T-helper 2 cell treated with Interferon-gamma antibody and Interleukin-4, amounts not matched to agents 100 ng/mL and 5 ng/mL, for 36 hours (primary cell): Measurements from ENCODE around the gene ARPC5. TPM values are rescaled to one million over a fixed set of nuclear protein-coding genes. Genes with fewer than 3 reads are reported as not detected.

ENCODE experiments used
- intact Hi-C: fragments of 100-400 bp; cut with micrococcal nuclease; formaldehyde crosslinking; loops from one replicate; pipeline ENCODE4 v1.15.1; 2023
- total RNA-seq: library from RNA; stranded (reverse); gene quantifications from 2 replicates; pipeline ENCODE4 v1.2.3, GENCODE V29; 2022

The ARPC5 gene
- total RNA-seq, 1 donor from 2014 or later, result 264 TPM

DNA sequence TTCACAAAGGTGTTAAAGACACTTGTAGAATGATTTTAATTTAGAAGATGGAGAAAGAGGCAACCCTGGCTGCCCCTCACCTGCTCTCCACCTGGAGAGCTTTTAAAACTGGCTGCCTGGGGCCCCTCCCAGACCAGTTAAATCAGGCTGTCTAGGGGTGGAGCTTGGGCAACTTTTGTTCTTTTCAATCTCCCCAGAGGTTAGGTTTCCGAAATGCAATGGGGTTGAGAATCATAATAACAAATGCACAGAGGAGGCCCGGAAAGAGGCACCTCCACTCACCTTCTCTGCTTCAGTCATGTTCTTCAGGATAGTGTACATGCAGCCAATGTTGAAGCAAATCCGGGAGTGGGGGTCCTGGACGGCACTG is 45.7 kb downstream of the ARPC5 start:
- intact Hi-C loops, result loop anchor here (1.0 to 5.0 kb wide), 3 partner anchors 45 to 120 kb away; partner anchors contain the start of gene ARPC5

DNA sequence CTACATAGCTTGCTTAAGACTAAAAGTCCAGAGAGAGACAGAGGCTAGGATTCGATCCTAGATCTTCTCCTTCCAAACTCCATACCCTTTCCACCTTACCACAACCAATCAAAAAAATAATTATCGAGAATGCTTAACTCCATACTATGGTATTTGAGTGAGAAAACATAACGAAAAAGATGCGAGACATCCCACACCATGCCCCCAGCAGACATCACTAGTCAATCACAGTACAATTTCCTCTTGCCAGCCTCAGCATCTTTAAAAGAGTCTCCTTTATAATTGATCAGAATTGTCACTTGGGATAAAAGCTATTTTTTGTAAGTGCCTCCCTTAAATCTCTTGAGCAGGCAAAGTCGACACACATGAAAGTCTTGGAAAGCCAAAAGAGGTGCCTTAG is 46.2 kb downstream of the ARPC5 start:
- intact Hi-C loops, result no loop called here

DNA sequence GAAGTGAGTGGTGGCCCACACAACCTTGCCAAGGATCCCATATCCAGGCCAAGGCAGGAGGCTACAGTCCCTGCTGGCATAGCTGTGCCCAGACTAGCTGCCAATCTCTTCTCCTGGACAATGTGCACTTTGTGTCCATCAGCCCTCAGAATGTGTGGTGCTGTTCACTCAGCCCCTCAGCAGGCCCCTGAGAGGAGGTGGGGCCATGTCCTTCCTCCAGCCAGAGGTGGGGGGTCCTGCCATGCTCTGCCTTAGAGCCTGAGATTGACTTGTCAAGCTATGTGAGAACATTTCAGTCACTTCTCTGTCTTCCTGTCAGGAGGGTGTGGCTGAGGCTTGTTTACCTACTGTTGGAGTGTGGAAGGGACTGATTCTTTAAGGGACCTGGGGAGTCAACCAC is 46.8 kb downstream of the ARPC5 start:
- intact Hi-C loops, result no loop called here

DNA sequence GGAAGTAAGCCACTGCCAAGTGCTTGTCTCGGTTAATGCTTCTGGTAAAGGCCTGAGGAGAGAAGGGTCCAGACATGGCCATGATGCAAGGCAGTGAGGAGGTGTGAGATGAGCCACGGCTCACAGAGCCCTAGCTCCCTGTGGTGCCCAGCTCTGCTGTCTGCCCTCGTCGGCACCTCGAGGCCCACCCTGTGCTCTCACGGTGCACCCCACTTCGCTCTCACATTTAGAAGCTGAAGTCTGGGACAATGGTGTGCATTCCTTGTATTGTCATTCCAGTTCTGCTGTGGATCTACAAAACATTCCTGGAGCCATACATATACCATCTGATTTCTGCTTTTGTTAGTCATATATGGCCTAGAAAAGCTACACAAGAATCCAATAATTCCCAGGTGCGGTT is 48.7 kb downstream of the ARPC5 start:
- intact Hi-C loops, result no loop called here

DNA sequence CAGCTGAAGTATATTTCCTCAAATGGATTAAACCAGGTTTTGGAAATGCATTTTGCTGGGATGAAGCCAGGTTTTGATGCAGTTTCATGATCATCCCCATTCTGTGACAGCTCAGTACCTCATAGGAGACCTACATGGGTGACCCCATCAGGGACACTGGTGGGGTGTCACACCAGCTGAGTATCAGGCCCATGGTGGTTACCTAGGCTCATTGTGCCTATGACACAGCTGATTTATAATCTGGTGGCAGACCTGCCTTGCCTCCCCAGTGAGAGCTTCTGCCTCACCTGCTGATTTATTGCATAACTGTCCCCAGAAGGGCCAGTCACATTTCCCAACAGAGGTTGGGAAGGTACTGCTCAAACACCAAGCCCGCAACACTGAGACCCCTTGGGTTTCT is 49.1 kb downstream of the ARPC5 start:
- intact Hi-C loops, result no loop called here

DNA sequence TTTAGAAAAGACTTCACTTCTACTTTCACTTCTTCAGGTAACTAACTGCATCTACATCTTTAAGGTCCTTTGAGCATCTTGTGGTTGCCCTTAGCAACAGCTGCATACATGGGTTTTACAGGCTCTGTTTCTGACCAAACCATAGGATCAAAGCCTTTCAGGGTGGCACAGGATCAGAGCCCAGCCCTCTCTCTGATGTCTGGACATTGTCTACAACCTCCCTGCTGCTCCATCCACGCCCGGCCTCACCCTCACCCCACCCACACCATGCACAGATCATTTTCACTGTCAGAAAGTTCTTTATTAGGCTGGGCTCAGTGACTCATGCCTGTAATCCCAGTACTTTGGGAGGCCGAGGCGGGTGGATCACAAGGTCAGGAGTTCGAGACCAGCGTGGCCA is 50.5 kb downstream of the ARPC5 start:
- intact Hi-C loops, result no loop called here

DNA sequence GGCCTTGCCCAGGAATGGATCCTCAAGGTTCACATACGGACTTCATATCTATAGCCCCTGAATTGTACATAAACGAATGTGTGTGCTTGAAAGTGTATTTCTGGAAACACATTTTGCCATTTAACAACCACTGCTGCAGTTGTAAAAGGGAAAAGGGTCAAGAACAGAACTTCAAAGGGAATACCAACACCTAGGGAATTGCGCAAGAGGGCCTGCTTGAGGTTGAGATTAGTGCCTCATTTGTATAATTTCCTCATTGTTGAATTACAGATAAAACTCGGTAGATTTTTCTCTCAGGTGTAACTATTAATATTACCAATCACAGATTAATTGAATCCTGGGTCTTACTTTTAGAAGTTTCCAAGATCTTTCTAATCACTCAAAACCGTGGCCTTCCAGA is 51.4 kb downstream of the ARPC5 start:
- intact Hi-C loops, result no loop called here

DNA sequence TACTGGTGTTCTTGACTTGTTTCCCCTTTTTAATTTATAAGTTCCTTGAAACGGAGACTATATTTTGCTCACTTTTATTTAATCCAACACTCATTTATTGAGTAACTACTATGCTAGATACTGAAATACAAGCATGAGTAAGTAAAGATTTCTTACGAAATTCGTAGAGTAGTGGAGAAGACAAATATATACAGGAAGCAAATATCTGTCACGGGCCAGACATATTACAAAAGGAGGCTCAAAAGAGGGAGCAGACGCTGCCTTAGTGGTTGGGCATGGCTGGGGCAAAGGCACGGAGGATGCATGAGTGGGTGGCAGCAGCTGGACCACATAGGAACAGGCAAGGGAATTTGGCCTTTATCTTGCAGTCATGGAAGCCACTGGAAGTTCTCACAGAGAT is 52.1 kb downstream of the ARPC5 start:
- intact Hi-C loops, result no loop called here

DNA sequence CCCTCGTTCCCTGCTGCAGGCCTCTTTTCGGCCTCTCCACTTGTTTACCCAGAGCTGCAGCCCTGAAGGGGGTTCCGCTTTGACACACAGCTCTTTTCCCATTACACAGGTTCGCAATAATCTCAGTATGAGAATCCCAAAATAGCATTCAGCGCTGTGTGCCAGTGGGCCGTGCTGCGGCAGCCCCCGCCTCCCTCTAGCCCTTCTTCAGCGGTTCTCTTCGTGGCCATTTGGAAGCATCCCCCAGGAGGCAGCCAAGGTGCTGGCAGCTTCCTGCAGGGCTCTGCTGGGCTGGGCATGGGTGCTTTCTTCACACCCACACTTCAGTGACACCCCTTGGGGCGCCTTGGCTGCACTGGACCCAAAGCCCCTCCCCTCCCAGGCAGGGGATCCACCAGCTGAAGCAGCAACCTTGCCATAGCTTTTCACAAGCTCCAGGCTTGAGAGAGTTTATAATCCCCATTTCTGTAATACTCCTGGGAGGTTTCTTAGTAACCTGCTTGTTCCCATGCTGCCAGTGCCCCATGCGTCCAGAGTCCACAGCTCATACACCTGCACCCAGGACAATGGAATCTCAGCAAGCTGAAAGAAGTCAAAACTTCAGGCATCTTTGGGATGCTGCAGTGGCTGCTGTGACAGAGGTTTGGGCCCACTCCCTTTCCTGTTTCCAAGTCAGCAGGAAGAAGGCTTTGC is 53.4 kb downstream of the ARPC5 start:
- intact Hi-C loops, result no loop called here

DNA sequence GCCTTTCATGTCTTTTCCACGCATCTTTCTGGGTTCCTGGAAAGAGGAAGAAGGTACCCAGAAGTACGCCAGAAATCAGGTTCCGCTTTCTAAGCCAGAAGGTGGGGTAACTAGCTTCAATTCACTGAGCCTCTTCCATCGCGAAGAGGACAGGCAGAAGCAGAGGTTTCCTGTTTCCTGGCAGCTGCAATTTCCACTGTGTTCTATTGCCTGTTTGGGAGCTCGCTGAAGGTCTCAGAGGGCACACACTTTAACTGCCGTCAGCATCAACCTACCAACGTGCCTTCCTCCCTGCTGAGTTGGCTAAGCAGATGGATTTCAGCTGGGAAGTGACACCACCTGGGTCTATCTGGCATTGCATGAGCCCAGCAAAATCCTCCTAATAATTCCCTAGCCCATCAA is 55.3 kb downstream of the ARPC5 start:
- intact Hi-C loops, result no loop called here

DNA sequence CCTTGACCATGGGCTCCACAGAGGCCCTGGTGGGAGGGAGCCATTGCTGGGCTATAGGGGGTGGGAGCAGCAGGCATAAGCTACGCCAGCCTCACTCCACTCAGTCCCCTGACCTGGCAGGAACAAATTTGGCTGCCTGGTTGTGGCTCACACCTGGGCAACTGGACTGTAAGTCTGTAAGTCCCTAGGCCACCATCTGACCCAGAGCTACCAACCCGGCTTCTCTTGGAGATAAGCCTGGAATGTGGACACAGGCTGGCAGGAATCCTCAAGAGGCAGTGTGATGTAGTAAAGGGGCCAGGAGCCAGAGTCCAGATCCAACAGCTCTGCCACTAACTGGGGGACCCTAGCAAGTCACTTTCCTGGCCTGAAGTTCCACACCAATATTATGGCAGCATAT is 56.7 kb downstream of the ARPC5 start:
- intact Hi-C loops, result no loop called here

DNA sequence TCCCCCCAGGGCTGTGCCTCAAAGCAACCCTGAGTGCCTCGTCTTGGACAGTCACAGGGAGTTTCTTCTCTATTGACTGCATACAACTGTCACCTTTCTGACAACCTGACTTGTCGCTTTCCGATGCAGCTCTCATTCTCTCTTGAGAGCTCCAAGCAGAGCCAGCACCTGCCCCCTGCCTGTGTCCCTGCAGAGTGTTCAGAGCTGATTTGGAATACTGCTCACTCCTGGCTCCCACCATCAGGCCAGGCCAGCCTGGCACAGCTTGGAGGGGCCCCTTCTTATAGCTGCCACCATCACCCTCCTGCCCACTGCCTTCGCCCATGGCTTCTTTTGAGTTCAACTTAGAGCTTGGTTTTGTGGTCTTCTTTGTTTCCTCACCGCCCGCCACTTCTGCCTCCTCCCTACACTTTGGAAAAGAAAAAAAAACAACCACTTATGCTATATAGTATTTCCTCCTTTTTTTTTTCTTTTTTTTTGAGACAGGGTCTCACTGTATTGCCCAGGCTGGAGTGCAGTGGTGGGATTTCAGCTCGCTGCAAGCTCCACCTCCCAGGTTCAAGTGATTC is 57.6 kb downstream of the ARPC5 start:
- intact Hi-C loops, result no loop called here

DNA sequence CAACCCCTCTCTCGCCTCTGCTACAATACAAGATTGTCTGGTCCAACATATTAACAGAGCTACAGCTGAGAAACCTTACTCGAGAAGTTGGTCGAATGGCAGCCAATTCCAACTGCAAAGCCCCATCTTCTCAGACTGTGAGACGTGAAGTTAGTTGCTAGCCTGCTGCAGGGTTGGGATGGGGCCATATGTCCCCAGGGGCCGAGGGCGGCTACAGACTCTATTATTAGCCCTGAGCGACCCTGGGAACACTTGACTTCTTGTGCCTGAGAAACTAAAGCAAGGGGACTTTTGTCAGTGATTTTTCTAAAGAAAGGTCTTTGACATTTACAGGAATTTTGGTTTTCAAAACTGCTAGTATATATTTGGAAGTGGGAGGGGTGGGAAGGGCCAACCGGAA is 59.0 kb downstream of the ARPC5 start:
- intact Hi-C loops, result no loop called here

DNA sequence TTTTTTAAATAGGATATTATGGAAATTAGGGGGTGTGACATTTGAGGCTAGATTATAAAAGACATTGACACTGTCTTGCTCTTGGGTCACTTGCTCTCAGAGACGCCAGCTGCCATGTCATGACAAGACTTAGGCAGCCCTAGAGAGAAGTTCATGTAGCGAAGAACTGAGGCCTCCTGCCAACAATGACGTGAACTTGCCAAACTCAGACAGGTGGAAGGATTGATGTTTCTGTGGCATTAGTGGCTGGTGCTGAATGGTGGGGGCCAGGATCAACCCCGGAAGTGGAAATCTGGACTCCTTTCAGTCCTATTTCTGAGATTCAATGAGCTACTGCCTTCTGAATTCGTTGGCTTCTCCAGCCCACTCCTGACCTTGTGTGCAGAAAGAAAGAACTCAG is 60.0 kb downstream of the ARPC5 start:
- intact Hi-C loops, result no loop called here

DNA sequence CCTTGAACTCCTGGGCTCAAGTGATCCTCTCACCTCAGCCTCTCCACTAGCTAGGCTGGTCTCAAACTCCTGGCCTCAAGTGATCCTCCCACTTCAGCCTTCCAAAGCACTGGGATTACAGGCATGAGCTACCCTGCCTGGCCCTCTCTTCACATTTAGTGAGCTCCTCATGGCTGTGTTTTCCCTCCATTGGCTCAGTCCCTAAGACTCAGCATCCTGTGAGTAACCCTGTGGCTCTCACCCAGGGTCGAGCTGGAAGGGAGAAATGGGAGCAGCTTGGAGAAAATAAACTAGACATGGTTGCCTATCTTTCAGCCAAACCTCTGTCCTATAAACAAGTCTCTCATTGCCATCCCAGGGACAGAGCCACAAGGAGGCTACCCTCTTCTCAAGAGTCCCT is 62.9 kb downstream of the ARPC5 start:
- intact Hi-C loops, result no loop called here

DNA sequence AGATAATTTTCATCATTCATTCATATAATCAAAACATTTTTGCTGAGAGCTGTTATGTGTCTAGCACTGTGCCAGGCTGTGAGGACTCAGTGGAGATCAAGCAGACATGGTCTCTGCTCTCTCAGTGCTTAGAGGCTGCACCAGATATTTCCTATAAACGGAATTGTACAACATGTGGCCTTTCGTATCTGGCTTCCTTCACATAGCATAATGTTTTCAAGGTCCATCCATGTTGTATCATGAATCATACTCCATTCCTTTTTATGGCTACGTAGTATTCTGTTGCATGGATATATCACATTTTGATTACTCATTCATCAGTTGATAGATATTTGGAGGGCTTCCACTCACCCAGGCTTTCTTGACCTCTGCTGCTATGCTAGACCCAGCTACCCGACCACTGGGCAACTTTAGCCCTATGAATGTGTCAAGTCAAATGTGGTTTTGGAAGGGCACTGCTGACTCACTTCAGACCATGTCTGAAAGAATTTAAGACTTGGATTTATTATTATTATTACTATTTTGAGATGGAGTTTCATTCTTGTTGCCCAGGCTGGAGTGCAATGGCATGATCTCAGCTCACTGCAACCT is 63.8 kb downstream of the ARPC5 start:
- intact Hi-C loops, result no loop called here

Other genes with a start within 250 kb of the ARPC5 start
- 0.05 TPM in 1 of 2 replicates, not detected in the other for gene NMNAT2, start 217.4 kb downstream of the ARPC5 start, total RNA-seq
- 83.4 and 84.3 TPM in 2 replicates for gene SMG7, start 163.3 kb downstream of the ARPC5 start, total RNA-seq
- 20.9 and 22.9 TPM in 2 replicates for gene NCF2, start 45.3 kb downstream of the ARPC5 start, total RNA-seq
- not detected in 2 replicates for gene APOBEC4, start 17.5 kb upstream of the ARPC5 start, total RNA-seq
- gene RGL1, start 169.3 kb upstream of the ARPC5 start, total RNA-seq, result 2.7 and 3.1 TPM in 2 replicates